ENCODE results near the gene TNFAIP1. TPM values are rescaled to one million over a fixed set of nuclear protein-coding genes. Genes with fewer than 3 reads are reported as not detected.

TNFAIP1 gene
- total and polyA plus RNA-seq, 2 of the 4 experiments (the other 2 are of a cell fraction), result 49.1 to 62.9 TPM

- no peak overlapping the region for H2BK20ac ChIP-seq (ENCODE audit: low read depth, low read length)
- no peak overlapping the region for H4K8ac ChIP-seq (ENCODE audit: low read depth in 2 of 2, low read length in 2 of 2)
- H4K20me1 ChIP-seq (ENCODE audit: insufficient read depth, low read length), result no peaks in the 10 kb centered on the region
- no peak overlapping the region for H3K4ac ChIP-seq (ENCODE audit: low read depth, low read length)
- H3K4me1 ChIP-seq (ENCODE audit: control insufficient read depth, insufficient read depth, low read length), result no peaks in the 10 kb centered on the region
- 19% methylated on average over 10 of the region's 38 CpGs; no CpG with 5 or more reads in 1 of the 2 experiments for WGBS, 2 experiments (ENCODE audit: extremely low coverage in 2 of 2, insufficient read length in 1 of 2)
- H2BK120ac ChIP-seq (ENCODE audit: low read depth, low read length), result no peak overlapping the region
- CTCF ChIA-PET, result no interaction called here
- no peaks in the 10 kb centered on the region for H3K36me3 ChIP-seq (ENCODE audit: control insufficient read depth, insufficient read depth, low read length)
- H4K5ac ChIP-seq (ENCODE audit: low read depth, low read length), result no peak overlapping the region
- in situ Hi-C loops (cut with MboI; ENCODE audit: low sequenced_read_pairs) (no loop called here), intact Hi-C loops (cut with micrococcal nuclease) (no loop called here), dilution Hi-C loops (cut with HindIII; ENCODE audit: low sequenced_read_pairs, unreplicated experiment) (no loop called here)
- H2AK9ac ChIP-seq (replicated peaks; ENCODE audit: low read depth, low read length, poor library complexity), result no peak overlapping the region
- H3K56ac ChIP-seq (ENCODE audit: extremely low read depth, insufficient read depth, low read length), result no peak overlapping the region
- no peak overlapping the region for H3K9ac ChIP-seq (ENCODE audit: low read depth, low read length)
- no peak overlapping the region for H3K27ac ChIP-seq (ENCODE audit: insufficient read depth, low read length)
- peak overlapping the region; percentile 68 for H2AFZ ChIP-seq (replicated peaks; ENCODE audit: low read length, poor library complexity)
- no peak overlapping the region for H3K4me2 ChIP-seq (ENCODE audit: low read depth, low read length)
- DNase-seq (no peak), ATAC-seq (ENCODE audit: low read depth) (no peak)
- TF ChIP-seq CEBPB (IDR thresholded peaks at IDR 0.05; ENCODE audit: low read depth, low read length) (no peak), ELK1 (IDR thresholded peaks at IDR 0.05; ENCODE audit: borderline replicate concordance, low read depth, low read length) (no peak), RAD21 (IDR thresholded peaks at IDR 0.05; ENCODE audit: low read length) (no peak), BHLHE40 (IDR thresholded peaks at IDR 0.05; ENCODE audit: low read depth, low read length) (no peak), CHD1 (IDR thresholded peaks at IDR 0.05; ENCODE audit: low read depth, low read length) (no peak), MAFK (IDR thresholded peaks at IDR 0.05; ENCODE audit: low read depth, low read length) (no peak), FOS (IDR thresholded peaks at IDR 0.05; ENCODE audit: low read depth, low read length) (no peak), NFE2L2 (IDR thresholded peaks at IDR 0.05; ENCODE audit: low read depth, low read length) (no peak), RCOR1 (IDR thresholded peaks at IDR 0.05; ENCODE audit: insufficient replicate concordance, low read length) (no peak), POLR2A (IDR thresholded peaks at IDR 0.05; ENCODE audit: low read depth, low read length) (no peak), MXI1 (IDR thresholded peaks at IDR 0.05; ENCODE audit: borderline replicate concordance, low read depth, low read length) (no peak), RFX5 (IDR thresholded peaks at IDR 0.05; ENCODE audit: low read depth, low read length) (no peak), USF2 (IDR thresholded peaks at IDR 0.05; ENCODE audit: low read depth, low read length) (no peak)
- TF ChIP-seq, protein P1, sequence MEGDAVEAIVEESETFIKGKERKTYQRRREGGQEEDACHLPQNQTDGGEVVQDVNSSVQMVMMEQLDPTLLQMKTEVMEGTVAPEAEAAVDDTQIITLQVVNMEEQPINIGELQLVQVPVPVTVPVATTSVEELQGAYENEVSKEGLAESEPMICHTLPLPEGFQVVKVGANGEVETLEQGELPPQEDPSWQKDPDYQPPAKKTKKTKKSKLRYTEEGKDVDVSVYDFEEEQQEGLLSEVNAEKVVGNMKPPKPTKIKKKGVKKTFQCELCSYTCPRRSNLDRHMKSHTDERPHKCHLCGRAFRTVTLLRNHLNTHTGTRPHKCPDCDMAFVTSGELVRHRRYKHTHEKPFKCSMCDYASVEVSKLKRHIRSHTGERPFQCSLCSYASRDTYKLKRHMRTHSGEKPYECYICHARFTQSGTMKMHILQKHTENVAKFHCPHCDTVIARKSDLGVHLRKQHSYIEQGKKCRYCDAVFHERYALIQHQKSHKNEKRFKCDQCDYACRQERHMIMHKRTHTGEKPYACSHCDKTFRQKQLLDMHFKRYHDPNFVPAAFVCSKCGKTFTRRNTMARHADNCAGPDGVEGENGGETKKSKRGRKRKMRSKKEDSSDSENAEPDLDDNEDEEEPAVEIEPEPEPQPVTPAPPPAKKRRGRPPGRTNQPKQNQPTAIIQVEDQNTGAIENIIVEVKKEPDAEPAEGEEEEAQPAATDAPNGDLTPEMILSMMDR (conservative IDR thresholded peaks at IDR 0.05; ENCODE audit: low read depth, low read length), result no peak
- no peak overlapping the region for H2AK5ac ChIP-seq (ENCODE audit: low read depth, low read length)
- H2BK15ac ChIP-seq (ENCODE audit: low read depth, low read length), result no peak overlapping the region
- H3K4me3 ChIP-seq (ENCODE audit: insufficient read depth, low read depth, low read length), result no peak overlapping the region
- POLR2A ChIA-PET (ENCODE audit: unreplicated experiment), result no interaction called here
- H4K91ac ChIP-seq (ENCODE audit: insufficient read depth, low read depth, low read length), result no peak overlapping the region
- no TSS peak for BruUV-seq (replicated peaks)
- H3K9me3 ChIP-seq (ENCODE audit: control insufficient read depth, insufficient read depth, low read length), result no peaks in the 10 kb centered on the region
- no peaks in the 10 kb centered on the region for H3K79me1 ChIP-seq (ENCODE audit: low read depth in 1 of 2, low read length in 2 of 2)
- no peak overlapping the region for H3K18ac ChIP-seq (ENCODE audit: low read depth, low read length)
- no peaks in the 10 kb centered on the region for H3K9me1 ChIP-seq (ENCODE audit: insufficient read depth, low read length)
- no peak overlapping the region for H3K23ac ChIP-seq (ENCODE audit: low read depth, low read length)
- H2BK5ac ChIP-seq (ENCODE audit: low read depth, low read length, poor library complexity, severe bottlenecking), result no peak overlapping the region
- H3K14ac ChIP-seq (replicated peaks; ENCODE audit: low read depth, low read length), result no peak overlapping the region
- peaks cover 29% of the 10 kb centered on the region for H3K27me3 ChIP-seq (ENCODE audit: control insufficient read depth, insufficient read depth, low read length)
These were observed 28.6 kb upstream of the TNFAIP1 start for GRCh38 chr17:28306954-28307401.

All from IMR-90 (cell line).